CD4-positive, alpha-beta T cell treated with Interferon alpha-2 for 1 hour (primary cell): ENCODE data around the gene COQ10A.
A peak's percentile ranks its signal among the peaks of the same experiment; 100 is the strongest.

Source experiments
- DNase-seq, 2 donors: peaks; one replicate each; pipeline ENCODE4 v3.0.0-alpha.2; 2020 to 2022

COQ10A gene

DNA sequence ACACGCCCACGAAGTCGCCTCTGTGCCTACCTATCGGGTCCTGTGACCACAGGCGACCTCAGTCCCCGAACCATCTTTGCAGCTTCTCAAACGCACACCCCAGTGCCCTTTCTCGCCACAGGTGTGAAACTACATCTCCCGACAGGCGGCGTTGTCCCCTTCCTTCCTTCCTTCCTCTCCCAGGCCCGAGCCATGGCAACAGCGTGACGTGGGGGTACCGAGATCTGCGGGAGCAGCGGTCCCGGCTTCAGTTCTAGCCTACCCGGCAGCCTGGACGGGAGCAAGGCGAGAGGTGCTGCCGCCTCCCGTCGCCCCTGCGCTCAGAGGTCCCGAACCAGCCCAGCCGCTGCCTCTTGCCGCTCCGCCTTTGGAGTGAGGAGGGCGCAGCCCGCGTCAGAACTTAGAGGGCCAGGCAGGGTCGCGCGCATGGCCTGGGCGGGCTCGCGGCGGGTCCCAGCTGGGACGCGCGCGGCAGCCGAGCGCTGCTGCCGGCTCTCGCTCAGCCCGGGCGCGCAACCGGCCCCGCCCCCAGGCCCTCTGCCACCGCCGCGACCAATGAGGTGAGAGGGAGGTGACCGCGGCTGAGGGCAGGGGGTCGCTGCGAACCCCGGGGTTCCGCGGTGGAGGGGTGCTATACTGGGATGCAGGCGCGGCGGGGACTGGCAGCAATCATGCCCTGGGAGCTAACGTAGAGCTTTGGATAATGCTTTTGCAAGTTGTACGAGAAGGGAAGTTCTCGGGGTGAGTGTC is at the start of gene COQ10A:
Gene COQ10A, plus strand, starts transcription at position 250 of the 750 bp plus-strand sequence. Its CDS starts 177 bp downstream, at position 427.
- DNase-seq: peak; percentile 88 to 92

DNA sequence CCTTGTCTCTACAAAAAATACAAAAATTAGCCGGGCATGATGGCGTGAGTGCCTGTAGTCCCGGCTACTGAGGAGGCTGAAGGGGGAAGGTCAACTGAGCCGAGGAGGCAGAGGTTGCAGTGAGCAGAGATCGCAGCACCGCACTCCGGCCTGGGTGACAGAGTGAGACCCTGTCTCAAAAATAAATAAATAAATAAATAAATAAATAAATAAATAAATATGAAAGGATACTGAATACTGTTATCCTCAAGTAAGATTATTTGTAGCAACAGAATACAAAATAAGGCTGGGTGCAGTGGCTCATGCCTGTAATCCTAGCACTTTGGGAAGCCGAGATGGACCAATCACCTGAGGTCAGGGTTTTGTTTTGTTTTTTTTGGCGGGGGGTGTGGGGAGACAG is 46.9 kb upstream of the COQ10A start:
- no peak for DNase-seq

DNA sequence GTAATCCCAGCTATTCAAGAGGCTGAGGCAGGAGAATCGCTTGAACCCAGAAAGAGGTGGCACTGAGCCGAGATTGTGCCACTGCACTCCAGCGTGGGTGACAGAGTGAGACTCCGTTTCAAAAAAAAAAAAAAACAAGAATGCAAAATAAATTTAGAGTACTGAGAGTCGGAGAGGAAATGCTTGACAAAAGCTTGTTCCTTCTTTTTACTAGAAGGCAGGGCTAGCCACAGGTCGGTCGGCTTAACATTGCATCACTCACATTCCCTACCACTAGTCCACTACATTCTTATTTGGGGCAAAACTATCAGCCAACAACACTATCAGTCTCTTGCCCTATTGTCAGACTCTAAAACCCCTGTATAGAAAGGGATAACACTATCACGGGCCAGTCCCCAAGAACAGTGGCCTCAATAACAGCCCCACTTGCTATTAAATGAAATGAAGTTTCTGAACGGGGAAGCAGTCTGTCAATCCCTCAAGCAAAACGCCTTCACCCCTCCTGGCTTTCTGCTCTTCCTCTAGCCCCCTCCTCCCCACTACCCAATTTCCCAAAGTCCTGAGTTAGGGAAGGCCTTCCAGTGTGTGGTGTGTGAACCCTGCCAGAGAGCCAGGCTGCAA is 46.0 kb upstream of the COQ10A start:
- peak; percentile 14 to 15 for DNase-seq

DNA sequence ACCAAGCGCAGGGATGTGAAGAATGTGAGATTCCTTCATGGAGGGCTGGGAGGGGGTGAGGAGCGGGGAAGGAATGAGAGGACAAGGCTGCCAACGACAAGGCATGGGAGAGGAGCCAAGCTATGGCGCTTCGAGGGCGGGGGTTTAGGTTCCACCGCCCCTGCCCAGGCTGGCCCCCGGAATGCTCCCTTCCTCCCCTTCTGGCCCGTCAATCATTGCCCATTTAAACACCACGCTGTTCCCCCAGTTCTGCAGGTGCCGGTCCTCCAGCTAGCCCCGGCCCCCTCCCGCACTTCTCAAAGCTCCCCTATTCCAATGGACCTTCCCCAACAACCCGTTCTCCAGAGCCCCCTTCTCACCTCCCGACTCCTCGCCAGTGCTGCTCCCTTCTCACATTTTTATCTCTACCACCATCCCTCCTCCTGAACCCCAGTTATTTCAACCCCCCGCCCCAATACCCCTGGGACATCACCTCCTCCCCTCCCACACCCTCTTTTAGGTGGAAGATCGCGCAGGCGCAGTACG is 45.4 kb upstream of the COQ10A start:
- no peak for DNase-seq

DNA sequence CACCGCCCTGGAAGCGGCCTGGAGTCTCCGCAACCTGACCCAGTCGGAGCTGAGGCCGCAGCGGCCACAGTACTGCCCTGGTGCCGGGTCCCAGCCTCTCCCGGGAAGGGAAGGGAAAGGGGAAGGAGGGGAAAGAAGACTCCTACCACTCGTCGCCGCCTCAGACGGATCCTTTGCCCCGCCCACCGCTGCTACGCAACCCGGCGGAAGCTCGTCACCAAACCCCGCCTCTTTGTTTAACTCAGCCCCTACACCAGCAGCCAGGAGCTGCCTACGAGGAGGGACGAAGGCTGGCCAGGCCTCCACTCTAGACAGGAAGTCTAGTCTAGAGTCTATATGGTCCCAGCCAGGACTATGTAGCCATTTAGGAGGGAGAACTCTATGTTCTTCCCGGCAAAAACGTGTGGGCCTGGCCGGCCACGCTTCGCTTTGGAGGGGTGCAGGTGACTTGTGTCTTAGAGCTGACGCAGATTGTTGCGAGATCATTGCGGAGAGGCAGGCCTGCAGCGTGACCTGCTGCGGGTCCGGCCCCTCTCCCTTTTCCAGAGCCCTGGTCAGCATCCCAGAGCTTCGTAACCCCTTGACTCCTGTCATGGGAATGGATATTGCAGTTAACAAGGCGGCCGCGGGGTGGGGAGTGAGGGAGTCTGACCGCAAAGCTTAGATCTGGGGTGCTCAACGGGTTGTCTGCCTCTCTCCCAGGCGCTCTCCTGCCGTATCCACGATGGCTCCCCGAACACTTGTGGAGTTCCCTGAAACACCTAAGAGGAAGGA is 44.8 kb upstream of the COQ10A start, which contains the start of gene RNF41:
Gene RNF41, minus strand, starts transcription at position 166 of the 774 bp plus-strand sequence. CDS start 7,875 bp downstream, outside the sequence.
- peak; percentile 93 to 94 for DNase-seq

DNA sequence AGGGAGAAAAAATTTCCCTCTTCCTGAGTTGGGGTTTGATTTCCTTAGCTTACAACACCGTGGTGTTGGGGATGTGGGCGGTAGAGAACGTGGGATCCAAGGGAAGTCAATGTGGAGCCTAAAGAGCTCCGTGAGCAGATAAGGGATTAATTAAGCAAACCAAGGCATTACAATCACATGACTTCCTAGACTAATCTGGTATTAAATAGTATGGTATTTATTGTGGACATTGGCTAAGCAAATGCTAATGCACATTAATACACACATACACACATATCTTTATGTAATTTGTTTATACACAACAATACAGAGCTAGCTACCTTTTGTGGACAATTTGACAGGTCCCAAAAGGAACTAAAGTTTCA is 44.2 kb upstream of the COQ10A start:
- DNase-seq: peak in 1 of 2 donors; percentile 14

DNA sequence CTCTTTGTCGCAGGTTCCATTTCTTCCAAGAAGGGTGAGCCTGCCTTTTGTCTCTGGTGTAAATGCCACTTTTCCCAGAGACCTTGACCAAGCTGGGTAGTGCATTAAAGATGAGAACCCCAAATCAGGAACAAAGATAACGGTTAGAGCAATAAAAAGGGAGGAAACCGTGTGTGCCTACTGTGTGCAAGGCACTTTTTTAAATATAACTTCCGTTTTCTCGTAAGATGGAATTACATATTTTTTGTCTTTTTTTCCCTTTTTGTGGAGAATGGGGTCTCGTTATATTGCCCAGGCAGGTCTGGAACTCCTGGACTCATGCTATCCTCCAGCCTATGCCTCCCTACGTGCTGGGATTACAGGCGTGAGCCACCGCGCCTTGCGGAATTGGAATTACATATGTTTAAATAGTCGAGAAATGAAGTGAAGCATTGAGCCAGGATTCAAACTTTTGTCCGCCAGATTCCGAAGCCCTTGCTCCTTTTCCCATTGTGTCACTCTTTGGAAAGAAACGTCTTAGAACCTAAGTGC is 43.1 kb upstream of the COQ10A start:
- DNase-seq: no peak

DNA sequence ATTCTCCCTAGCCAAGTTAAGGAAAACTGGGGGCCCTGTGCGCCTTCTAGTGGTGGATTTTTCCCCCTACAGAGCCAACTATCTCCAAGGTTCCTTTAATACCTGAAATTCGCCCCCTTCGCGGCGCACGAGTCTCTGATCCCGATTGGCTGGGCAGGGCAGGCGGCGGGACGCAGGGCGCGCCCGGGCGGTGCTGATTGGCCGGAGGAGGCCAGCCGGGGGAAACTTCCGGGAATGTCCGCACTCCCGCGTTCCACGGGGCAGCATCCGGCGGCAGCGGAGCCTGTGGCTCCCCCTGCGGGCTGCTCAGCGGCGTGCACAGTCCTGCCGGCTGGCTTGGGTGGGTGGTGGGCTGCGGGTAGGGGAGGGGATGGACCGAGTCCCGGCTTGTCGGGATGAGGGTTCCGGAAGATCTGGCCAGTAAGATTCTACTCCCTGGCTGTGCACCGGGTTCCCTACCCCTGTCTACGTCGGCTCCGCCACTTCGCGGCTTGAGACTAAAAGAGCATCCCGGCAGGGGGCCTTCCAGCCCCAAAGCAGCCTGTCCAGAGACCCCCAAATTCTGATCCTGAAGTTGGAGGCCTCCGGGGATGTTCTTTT is 42.5 kb upstream of the COQ10A start, which contains the start of gene NABP2:
Gene NABP2, plus strand, starts transcription at position 241 of the 600 bp plus-strand sequence. CDS start 515 bp downstream, outside the sequence.
- DNase-seq: peak; percentile 91 to 95

DNA sequence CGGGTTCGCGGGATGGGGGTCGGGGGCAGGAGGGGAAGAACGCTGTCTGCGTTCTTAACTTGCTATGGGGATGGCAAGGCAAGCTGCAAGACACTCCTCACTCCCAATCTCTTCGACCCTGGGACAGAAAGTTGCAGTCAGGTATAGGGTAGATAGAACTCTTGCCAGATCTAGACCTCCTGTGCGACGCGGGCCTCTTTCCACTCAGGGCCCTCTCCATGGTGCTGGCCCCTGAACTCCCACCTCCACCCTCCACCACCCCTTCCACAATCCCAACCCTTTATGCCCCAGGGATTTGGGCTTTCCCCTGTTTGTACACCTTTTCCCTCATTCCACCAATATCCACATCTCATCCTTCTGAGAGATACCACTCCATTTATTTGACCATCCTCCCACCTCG is 41.8 kb upstream of the COQ10A start:
- DNase-seq: no peak

DNA sequence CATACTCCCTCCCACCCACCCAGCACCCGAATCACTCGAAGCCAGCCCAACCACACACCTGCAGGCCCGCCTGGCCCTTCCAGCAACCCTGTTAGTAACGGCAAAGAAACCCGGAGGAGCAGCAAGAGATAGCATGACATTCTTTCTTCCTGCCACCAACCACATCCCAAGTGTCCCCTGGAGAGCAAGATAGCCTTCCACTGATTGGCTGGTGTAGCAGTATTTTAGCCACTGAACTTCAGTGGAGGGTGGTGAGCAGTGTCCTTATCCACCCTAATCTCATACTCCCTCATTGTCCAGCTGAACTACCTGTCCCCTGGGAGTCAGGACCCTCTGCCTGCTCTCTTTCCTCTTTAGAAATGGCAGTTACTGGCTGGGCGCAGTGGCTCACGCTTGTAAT is 37.7 kb upstream of the COQ10A start:
- DNase-seq: no peak

DNA sequence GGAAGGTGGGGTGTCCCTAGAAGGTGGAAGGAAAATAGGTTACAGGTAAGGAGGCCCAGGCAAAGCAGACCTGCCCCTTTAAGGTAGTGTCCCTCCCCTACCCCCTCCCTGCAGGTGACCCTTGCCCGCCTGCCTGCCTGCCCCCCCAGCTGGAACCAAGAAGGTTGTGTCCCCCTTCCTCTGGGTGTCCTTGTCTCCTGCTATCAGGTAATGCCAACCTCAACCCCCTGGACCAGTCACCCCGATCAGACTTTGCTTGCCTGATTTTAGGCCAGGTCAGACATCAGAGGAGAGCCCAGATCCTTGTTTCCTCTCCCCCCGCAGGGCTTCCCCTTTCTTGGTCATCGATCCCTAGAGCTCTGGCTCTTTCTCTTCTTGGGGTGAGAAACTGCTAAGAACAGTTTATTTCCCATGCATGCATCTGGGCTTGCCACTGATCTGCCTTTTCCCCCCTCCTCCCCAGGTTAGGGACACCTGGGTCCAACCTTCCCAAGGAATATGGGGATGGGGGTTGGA is 36.8 kb upstream of the COQ10A start, which contains the start of gene SLC39A5:
Gene SLC39A5, plus strand, starts transcription at position 136 of the 516 bp plus-strand sequence. CDS start 1,224 bp downstream, outside the sequence.
- DNase-seq: no peak

DNA sequence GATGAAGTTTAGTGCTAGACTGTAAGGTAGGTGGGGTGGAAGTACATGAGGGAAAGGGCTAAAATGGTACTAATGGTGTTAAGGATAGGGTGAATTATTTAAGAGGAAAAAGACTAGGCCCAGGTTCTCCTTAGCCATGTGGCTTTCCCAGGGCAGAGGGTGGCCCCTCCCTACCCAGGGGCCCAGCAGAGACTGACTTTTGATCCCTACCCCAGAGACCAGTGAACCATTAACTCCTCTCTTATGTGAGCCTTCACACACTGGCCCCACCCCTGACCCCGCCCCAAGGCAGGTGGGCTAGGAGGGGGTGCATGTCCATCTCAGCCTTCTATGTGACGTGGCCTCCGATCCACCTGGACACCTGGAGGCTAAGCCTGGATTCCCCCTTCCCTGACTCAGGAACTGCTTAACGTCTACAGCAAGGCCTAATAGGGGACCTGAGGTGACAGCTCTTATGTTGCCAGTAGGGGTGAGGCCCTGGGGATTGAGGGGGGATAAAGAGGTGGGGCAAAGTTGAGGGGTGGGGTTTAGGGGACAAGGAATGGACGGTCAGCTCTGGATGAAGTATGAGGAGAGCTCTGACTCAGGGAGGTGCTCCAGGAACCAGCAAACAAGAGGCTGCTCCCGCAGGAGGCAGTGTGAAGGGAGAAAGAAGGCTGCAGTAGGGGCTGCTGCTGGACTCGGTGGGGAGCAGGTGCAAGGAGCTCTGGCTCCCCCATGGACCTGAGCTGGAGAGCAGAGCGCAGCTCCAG is 36.1 kb upstream of the COQ10A start:
- no peak for DNase-seq

DNA sequence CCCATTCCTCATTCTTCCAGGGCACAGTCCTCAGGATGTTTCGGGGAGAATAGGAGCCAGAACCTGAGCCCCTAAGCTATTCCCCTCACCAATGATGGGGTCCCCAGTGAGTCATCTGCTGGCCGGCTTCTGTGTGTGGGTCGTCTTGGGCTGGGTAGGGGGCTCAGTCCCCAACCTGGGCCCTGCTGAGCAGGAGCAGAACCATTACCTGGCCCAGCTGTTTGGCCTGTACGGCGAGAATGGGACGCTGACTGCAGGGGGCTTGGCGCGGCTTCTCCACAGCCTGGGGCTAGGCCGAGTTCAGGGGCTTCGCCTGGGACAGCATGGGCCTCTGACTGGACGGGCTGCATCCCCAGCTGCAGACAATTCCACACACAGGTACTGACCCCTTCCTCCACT is 35.6 kb upstream of the COQ10A start:
- no peak for DNase-seq

DNA sequence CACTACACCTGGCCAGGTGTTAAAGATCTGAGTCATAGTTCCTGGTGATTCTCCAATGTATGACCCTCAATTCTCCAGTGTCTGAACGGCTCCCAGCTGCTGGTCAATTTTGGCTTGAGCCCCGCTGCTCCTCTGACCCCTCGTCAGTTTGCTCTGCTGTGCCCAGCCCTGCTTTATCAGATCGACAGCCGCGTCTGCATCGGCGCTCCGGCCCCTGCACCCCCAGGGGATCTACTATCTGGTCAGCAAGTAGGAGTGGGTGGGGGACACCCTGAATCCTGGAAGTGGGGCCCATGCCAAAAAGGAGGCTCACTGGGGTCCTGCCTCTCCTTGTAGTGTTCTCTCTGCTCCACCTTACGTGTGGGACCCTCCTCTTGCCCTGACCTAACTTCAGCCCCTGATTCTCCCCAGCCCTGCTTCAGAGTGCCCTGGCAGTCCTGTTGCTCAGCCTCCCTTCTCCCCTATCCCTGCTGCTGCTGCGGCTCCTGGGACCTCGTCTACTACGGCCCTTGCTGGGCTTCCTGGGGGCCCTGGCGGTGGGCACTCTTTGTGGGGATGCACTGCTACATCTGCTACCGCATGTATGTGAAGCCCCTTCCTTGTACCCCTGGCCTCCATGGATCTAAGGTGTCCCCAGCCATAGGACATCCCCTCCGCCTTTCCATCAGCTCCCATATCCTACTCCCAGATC is 31.9 kb upstream of the COQ10A start:
- no peak for DNase-seq

DNA sequence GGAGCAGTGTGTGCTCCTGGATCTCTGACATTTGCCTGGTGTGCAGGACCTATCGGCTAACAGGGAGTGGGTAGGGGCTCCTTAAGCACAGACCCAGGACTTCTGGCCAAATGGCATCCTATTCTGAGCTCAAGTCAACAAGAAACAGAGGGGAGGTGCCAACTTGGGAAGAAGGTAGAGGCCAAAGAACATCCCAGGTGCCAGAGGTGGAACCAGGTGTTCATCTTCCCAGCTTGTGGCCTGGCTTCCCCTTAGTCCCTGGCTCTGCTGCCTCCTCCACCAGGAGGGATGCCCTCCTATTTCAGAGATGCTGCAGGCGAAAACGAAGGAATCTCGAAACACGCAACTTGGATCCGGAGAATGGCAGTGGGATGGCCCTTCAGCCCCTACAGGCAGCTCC is 30.7 kb upstream of the COQ10A start:
- no peak for DNase-seq

DNA sequence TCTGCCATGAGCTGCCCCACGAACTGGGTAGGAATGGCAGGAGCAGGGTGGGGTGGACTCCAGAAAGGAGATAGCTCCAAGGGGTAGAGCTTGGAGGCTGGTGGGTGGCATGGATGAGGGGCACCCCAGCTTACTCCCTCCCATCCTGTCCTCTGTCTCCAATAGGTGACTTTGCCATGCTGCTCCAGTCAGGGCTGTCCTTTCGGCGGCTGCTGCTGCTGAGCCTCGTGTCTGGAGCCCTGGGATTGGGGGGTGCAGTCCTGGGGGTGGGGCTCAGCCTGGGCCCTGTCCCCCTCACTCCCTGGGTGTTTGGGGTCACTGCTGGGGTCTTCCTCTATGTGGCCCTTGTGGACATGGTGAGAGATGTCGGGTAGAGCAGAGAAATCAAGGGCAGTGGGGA is 29.8 kb upstream of the COQ10A start:
- no peak for DNase-seq

DNA sequence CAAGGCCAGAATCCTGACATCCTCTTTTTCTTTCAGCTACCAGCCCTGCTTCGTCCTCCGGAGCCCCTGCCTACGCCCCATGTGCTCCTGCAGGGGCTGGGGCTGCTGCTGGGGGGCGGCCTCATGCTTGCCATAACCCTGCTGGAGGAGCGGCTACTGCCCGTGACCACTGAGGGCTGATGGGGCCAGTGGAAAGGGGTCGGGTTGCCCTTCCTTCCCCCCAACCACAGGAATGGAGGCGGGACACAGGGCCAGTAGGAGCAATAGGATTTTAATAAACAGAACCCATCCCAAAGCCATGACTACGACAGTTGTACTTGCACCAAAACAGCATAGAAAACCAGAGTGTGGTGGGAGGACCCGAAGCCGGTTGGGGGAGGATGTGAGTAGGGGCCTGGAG is 29.2 kb upstream of the COQ10A start:
- DNase-seq: no peak

DNA sequence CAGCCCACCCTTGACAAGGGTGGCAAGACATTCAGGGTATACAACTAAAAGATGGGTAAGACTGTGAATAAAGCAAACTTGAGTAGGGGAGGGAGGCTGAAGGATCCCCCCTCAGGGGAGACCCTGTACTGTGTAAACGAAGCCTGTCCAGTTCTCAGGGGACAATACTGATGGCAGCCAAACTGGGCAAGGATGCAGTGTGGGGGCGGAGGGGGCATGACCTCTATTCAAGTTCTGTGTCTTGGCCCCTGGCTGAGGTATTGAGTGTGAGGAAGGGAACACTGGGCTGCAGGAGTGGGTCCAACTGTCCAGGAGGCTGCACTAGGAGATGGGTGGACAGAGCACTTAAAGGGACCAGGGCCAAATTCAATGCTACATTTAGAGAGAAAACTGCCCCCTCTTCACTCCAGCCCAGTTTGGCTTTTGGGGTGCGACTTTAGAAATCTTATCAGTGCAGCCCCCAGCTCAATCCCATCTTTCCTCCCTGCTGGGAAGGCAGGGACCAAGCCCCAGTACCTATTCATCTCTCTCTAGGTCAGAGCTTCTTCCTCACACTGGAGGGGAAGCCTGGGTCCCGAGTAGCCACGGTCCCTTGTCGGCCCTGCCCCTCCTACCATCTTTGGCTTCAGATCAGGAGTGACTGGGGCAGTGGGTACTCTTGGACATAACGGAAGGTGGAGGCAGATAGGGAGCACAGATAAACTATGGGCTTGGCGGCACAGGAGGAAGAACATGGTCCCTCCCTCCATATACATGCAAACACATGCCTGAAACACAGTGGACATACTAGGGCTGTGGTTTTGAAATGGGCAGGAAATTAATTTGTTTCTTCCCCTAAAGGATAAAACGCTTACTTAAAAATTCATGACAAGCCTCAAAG is 25.1 kb upstream of the COQ10A start:
- DNase-seq: no peak

DNA sequence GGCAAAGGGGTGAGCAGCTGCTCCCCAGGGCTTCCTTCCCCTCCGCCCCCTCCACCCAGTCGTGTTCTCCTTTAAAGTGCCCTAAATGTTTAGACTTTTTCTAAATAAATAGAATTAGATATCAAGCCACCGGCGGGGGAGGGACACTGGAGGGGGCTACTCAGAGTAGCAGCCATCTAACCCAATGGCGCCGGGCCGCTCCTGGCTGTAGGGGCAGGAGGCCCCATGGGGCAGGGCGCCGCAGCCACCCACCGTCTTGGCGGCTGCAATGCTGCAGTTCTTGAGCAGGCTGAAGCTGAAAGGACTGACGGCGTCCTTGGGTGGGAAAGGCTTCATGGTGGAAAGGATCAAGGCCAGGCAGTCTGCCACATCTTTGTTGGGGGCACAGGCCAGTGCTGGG is 23.8 kb upstream of the COQ10A start:
- no peak for DNase-seq

DNA sequence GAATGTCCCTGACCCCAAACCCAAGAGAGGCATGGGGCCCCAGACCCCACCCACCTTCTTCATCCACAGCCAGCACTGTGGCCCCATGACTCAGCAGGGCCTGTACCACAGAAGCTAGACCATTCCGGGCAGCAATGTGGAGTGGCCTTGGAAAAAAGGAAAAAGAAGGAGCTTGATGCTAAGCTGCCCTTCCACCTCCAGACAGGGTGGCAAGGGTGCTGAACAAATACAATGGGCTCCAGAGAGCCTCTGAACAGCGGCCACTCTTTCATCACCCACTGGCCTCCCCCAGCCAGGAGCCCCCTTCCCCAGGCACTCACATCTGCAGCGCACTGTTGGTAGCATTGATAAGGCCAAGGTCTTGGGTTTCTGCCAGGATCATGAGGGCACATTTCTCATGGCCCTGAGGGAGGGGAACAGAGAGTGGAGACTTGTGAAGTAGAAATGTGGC is 23.0 kb upstream of the COQ10A start:
- DNase-seq: no peak
